HG03025 (cell line): ENCODE results near the gene APC.
A peak's percentile ranks its signal among the peaks of the same experiment; 100 is the strongest.
"Not testable (repeated sequence)": the region's sequence is repeated elsewhere in the genome, so short reads cannot be mapped to it uniquely, and the experiment has no call there.

Source experiments
- ATAC-seq: cut with Tn5 transposase; IDR thresholded peaks from one replicate; pipeline ENCODE4 v1.9.1; 2021; ENCODE audit warnings: mild to moderate bottlenecking, moderate library complexity; ENCODE audit not compliant: unreplicated experiment, low FRiP score

The APC gene

DNA sequence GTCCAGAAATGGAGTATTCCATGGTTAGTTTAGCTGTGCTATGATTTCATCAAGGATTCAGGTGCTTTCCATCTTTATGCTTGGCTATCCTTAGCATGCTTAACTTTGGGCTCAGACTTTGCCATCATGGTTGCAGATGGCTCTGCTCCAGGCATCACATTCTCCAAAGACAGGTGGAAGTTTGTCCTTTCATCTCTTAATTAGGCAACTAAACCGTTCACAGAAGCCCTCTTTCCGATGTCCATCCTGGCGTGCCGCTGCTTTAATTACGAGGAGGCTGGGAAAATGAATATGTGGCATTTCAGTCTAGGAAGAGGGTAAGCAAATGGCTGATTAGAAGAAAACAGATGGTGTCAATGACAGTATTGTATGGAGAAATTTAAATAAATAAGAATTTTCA lies 24.5 kb upstream of the APC start:
- ATAC-seq = no peak

DNA sequence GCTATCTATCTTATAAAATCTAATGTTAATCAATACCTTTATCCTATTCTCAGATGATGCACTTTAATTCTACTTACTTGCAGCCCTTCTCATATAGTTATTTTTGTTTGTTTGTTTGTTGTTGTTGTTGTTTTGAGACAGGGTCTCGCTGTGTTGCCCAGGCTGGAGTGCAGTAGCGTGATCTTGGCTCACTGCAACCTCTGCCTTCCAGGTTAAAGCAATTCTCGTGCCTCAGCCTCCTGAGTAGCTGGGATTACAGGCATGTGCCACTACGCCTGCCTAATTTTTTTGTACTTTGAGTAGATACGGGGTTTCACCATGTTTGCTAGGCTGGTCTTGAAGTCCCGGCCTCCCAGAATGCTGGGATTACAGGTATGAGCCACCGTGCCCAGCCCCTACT lies 20.8 kb upstream of the APC start:
- ATAC-seq = not testable (repeated sequence)

- no peak for ATAC-seq
Observed at GRCh38 chr5:112717506-112718082, 20.1 kb upstream of the APC start.

- ATAC-seq = no peak
Observed at GRCh38 chr5:112718344-112718743, 19.3 kb upstream of the APC start.

DNA sequence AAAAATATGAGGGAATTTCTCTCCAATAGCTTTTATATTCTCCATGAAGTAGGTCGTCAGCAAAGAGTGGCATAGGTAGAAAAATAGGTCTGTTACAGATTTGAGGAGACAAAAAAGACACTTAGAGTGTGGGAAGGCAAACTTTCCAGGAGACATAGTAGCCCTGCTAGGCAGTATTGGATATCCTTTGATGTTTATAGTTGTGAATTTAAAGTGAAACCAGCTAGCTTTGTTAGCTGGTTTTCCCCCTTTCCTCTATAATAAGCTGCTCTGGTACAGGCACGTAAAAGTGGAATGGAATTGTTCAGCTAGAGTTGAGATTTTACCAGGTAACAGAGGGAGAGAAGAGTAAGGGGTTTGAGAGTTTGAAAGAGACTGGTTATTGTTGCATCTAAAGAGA lies 17.1 kb upstream of the APC start:
- ATAC-seq = no peak

GRCh38 chr5:112724901-112725300 lies 12.8 kb upstream of the APC start:
- no peak for ATAC-seq

GRCh38 chr5:112729630-112730029 lies 8.1 kb upstream of the APC start:
- no peak for ATAC-seq

DNA sequence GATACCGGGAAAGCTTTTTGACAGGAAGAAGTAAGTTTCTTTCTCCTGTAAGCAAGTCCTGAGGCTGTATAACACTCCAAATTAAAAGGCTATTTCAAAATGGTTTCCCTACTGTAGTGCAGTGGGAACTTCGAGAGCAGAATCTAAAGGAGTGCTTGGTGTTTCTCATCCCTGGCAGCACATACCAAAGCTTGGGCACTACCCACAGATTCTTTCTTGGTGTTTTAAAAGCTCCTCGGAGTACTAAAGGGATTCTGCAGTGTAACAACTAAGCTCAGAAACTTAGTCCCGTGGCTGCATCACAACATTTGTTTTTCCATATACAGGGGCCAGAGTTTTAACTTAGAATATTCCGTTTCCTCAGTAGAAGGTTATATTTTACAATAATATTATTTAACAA lies 5.6 kb upstream of the APC start:
- ATAC-seq = no peak

- ATAC-seq = no peak
Observed at GRCh38 chr5:112733586-112733985, 4.1 kb upstream of the APC start.

GRCh38 chr5:112734597-112734996 lies 3.1 kb upstream of the APC start:
- ATAC-seq = no peak

DNA sequence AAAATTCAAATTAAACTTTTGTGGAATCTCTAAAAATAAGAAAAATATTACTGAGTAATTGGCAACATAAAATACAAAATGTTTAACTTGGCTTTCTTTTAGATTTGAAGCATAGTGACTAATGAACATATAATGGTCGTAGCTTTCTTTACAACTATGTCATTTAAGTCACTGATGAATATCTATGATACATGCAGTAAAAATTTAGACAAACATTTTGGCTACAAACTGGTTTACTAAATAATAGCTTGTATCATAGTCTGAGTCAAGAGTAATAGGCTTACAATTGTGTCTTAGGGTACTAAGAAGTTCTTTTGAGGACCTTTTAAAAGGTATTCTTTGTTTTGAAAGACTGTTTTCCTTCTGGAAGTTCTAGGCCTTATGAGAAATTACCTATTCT lies 2.0 kb upstream of the APC start:
- no peak for ATAC-seq

DNA sequence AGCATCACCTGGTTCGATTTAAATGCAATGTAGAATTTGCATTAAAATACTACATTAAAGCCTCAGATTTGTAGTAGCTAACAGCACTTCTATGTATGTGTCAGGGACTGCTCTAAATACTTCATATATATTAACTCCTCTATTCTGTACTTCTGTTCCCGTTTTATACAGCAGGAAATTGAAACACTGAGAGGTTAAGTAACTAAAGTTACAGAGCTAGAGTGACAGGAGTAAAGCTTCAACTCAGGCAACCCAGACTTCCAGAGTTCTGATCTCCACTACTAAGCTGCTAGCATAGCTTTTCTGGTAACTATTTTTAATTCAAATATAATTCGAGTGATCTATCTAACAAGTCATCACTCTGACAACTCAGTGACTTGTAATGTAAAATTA lies 619 bp upstream of the APC start:
- ATAC-seq = no peak

DNA sequence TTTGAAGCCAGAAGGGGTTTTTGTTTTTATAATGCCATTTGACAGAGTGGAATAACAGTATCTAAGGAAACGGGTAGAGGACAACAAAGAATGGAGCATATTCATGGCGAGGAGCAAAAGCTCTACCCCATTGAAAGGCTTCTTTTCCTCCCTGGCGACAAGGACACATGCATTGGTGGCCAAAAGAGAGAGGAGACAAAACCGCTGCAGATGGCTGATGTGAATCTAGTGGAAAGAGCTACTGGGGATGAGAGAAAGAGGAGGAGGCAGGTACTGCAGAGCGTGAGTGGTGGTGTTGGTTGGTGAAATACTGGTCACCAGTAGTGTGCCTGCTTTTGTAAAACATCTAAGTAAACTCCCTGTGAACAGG lies 491 bp downstream of the APC start:
- peak; percentile 36 for ATAC-seq

GRCh38 chr5:112742424-112742823 lies 4.7 kb downstream of the APC start:
- no peak for ATAC-seq

DNA sequence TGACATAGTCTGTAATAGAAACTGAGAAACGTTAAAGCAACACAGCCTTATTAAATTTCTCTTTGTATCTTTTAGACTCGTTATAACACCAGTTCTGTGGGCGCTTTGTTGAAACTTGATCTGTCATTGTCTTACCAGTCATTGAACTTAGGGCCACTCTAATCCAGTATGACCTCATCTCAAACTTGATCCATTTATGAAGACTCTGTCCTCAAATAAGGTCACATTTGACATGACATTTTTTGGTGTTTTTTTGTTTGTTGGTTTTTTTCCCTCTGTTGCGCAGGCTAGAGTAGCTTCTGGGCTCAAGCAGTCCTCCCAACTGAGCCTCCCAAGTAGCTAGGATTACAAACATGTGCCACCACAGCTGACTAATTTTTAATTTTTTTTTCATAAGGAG lies 5.9 kb downstream of the APC start:
- no peak for ATAC-seq

- ATAC-seq = no peak
Observed at GRCh38 chr5:112752335-112752734, 14.7 kb downstream of the APC start.

DNA sequence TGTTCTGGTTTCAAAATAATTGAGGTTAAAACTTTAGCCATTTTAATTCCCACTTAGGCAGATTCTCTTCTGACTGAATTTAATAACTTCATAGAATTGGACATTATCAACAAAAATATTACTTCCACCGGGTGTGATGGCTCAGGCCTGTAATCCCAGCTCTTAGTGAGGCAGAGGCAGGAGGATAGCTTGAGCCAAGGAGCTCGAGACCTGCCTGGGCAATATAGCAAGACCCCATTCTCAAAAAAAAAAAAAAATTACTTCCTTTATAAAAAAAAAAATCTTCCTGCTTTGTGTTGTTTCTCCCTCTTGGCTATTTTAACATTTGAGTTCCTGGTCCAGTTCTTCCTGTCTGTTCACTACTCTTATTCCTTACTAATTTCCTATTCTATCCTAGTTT lies 18.0 kb downstream of the APC start:
- no peak for ATAC-seq

- peak; percentile 92 for ATAC-seq
Observed at GRCh38 chr5:112757468-112758208, 20.0 kb downstream of the APC start.

- ATAC-seq = no peak
Observed at GRCh38 chr5:112758676-112759075, 21.0 kb downstream of the APC start.

DNA sequence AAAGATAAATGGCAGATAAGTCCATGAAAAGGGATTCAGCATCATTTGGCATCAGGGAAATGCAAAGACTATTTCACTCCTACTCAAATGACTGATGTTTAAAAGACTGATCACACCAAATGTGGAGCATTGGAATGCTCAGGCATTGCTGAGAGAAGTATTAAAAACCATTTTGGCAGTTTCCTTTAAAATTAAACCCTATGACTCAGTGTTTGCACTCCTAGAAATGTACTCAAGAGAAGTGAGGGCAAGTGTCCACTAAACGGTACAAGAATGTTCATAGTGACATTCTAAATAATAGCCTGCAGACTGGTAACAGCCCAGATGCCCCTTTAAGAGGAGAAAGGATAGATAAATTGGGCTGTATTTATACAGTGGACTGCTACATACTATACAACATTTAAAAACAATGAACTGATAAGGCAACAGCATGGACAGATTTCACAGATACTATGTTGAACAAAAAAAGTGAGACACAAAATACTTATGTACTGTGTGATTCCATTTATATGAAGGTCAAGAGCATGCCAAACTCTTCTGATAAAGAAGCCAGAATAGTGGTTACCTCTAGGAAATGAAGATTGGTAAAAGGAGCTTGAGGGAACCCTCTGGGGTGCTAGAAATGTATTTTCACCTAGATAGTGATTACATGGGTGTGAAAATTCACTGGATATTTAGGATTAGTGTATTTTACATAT lies 24.6 kb downstream of the APC start:
- ATAC-seq = no peak

- ATAC-seq = no peak
Observed at GRCh38 chr5:112763165-112763564, 25.5 kb downstream of the APC start.

GRCh38 chr5:112772124-112772523 lies 34.4 kb downstream of the APC start:
- no peak for ATAC-seq
